RKO (cell line): Measurements from ENCODE around the gene RBM25.
"Not testable (repeated sequence)": the region's sequence is repeated elsewhere in the genome, so short reads cannot be mapped to it uniquely, and the experiment has no call there.

ENCODE experiments used
- DNase-seq: peaks from one replicate; pipeline ENCODE4 v3.0.0-alpha.2; 2016; ENCODE audit warnings: low spot score

Gene RBM25

GRCh38 chr14:73168691-73169090 lies 110.4 kb downstream of the RBM25 start:
- no peak for DNase-seq

GRCh38 chr14:73169855-73170254 lies 111.5 kb downstream of the RBM25 start:
- not testable (repeated sequence) for DNase-seq

- no peak for DNase-seq
Observed at GRCh38 chr14:73170686-73171085, 112.4 kb downstream of the RBM25 start.

GRCh38 chr14:73172500-73172899 lies 114.2 kb downstream of the RBM25 start:
- no peak for DNase-seq

- peak; percentile 74 for DNase-seq
Observed at GRCh38 chr14:73173092-73173735, 114.9 kb downstream of the RBM25 start.
